DLD1 (cell line): ENCODE data around the gene POLD1.
"Not testable (repeated sequence)": the region's sequence is repeated elsewhere in the genome, so short reads cannot be mapped to it uniquely, and the experiment has no call there.

Source experiments
- in situ Hi-C: cut with HindIII; loops from 2 replicates; pipeline ENCODE4 v1.10.0; 2017; ENCODE audit warnings: low sequenced_read_pairs

The POLD1 gene

DNA sequence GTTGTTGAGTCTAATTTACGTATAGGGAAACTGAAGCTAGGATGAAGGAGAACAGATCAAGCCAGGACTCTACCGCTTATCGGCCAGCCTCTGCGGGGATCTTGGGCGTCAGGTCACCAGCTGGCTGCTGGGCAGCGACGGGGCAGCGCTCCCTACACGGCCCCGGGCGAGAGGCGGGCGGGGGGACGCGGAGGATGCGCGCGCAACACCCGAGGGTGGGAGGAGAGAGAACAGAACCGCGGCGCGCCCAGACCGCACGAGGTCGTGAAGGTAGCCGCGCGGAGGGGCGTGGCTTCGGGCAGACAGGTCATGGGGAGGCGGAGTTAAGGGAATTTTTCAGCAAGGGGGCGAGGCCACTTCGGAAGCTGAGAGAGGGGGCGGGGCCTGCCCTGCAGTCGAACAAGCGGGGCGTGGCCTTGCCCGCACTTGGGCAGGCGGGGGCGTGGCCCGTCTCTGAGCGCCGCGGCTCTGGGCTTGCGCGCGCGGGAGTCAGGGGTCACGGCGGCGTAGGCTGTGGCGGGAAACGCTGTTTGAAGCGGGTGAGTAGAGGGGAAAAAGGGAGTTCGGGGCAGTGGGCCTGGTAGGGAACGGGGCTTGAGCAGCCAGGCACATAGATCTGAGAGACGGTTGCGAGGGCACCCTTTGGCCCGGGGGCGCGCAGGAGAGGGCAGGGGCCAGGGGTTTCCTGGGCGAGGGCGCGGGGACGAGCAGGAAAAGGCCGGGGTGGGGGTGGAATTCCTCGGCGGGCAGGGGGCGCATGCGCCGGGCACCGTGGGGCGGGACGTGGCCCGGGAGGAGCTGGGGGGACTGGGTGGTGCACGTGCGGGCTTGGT lies at the start of gene POLD1:
TSS of gene POLD1 (plus strand) at position 496 of the 833 bp plus-strand sequence. CDS start 14,505 bp downstream, outside the sequence.
- in situ Hi-C loops: no loop called here

DNA sequence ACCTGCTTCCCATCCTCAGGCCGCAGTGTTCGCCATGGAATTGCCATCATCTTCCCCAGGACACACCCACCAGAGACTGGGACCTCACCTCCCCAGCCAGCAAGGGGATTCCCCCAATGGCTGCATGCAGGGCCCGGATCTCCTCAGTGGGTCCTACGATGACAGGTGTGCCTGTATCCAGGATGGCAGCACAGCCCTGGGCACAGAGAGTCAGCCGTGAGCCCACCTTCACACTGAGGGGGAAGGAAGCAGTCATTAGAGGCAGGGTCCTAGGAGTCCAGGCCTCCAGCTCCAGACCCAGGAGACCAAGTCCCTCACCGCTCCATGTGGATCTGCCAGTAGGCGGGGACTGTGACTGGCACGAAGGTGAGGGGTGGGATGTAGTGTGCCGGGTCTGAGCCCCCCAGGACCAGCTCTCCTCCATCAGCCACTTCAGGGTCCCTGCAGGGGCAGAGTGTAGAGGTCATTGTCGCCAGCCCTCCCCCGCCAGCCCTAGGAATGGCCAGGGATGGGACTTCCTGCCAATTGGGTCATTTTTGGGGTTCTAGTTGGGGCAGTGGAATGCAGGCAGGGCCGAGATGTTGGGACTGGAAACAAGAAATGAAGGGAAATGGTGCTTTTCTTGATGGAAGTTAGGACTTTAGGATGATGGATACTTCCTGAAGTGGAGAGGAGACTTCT lies 49.3 kb upstream of the POLD1 start:
- in situ Hi-C loops: no loop called here

DNA sequence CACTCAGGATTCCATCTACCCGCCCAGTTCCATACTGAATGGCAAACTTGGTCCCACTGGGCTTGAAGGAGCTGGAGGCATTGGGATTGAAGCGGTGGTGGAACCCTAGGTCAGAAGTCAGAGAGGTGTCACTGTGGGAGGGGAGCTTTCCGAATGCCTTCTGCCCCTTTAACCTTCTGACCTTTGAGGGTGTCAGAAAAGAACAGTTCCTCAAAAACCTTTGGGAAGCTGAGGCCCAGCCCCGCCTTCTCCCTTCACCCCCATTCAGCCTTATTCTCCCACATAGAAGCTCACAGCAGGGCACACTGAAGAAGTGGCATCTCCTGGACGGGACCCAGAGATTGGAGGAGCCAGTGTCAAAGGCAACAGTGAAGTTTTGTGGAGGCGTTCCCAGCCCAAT lies 47.1 kb upstream of the POLD1 start:
- in situ Hi-C loops: not testable (repeated sequence)

DNA sequence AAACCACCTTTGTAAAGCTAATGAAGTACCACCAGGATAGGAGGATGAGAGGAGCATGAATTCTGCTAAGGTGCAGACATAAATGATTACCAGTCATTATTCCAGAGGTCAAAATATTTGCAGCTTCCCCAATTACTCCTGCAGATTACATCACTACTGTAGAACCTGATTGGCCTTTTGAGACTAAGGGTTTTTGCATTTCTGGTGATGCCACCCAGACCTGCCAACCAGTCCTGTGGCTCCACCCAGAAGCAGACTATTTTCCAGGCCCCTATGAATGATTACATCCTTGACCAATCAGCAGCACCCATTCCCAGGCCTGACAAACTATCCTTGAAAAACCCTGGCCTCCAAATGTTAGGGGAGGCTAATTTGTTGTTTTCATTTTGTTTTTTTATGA lies 43.8 kb upstream of the POLD1 start:
- in situ Hi-C loops: no loop called here

DNA sequence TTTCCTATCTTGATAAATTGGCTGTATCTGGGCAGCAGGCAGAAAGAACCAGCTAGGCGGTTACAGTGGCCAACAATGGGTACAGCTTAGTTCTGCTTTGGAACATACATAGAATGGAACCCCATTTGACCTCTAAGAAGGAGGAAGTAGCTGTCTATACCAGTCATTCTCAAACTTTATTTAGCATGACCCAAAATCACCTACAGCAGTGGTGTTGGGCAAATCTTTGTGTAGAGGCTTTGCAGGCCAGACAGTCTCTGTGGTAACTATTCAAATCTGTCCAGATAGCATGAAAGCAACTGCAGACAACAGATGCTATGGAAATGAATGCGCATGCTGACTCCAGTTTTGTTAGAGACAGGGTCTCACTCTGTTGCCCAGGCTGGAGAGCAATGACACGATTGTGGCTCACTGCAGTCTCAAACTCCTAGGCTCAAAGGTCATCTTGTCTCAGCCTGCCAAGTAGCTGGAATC lies 43.0 kb upstream of the POLD1 start:
- in situ Hi-C loops: no loop called here

DNA sequence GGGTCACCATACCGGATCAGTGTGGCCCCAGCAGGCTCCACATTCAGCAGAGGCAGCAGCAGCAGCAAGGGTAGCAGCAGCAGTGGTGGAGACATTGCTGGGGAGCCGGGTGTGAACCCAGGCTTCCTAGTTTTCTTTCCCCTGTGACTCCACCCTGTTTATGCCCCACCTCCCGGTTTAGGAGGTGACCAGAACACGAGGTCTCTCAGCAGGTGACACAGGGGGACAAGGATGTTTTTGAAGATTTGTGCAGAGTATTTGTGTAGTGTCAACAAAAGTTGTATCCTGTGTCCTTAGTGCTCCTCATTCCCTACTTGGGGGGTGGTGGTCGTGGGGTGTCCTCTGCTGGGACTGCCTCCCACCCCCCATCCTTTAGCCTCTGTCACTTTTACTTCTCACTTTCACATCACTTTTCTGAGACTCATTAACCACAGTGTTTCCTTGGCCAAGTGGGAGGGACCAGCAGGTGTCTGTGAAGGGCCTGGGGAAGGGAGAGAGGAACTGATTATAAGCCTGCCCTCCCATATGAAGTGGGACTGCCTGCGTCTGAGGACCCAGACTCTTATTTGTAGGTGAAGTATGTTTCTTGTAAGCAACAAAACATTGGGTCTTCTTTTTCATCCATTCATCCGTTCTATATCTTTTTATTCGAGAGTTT lies 39.4 kb upstream of the POLD1 start:
- in situ Hi-C loops: no loop called here

DNA sequence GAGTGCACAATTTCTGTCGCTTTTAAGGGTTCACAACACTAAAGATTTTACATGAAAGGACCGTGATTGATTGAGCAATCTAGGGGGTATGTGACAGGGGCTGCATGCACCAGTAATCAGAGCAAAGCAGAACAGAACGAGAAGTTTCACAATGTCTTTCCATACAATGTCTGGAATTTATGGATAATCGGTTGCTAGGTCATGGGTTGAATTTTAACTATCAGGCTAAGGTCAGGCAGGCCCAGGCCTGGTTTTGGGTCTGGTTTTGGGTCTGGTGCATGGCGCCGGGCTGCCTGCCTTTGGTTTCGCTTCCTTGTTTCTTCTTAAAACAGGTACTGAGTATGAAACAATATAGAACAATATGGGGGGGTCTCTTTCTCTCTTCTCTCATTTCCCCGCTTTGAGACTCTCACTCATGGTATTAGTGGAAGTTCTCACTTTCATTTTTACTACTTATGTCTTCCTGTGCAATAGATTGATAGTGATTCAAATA lies 37.0 kb upstream of the POLD1 start:
- in situ Hi-C loops: not testable (repeated sequence)

DNA sequence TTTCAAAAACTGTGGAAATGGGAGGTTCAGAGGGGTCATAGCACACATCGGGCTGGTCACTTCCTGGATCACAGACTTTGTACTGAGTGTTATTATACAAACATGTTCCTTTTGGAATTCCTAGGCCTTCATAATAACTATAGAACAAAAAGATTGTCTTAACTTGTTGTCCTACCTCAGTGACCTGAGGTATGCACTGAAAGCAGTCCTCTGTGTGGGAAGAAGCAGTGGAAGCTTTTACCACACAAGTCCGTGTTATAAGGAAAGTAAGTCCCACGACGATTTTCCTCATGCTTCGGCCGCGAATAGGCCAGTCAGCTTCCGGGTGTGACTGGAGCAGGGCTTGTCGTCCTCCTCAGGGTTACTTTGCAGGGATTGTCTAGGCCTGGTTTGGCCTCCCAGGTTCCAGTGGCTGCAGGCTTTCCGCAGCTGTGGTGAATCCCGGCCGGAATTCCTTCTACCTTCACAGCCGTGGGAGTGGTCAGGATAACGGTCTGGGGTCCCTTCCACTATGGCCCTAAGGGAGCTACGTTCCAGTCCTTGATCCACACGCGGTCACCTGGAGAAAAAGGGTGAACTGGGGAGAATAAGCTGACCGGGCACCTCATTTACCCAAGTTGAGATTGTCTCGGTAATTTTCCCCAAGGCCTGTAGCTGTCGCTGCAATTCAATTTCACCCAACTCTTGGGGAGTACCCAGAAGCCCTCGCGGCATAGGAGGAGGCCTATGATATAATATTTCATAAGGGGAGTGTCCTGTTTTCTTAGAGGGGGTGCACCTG lies 34.7 kb upstream of the POLD1 start:
- in situ Hi-C loops: no loop called here

DNA sequence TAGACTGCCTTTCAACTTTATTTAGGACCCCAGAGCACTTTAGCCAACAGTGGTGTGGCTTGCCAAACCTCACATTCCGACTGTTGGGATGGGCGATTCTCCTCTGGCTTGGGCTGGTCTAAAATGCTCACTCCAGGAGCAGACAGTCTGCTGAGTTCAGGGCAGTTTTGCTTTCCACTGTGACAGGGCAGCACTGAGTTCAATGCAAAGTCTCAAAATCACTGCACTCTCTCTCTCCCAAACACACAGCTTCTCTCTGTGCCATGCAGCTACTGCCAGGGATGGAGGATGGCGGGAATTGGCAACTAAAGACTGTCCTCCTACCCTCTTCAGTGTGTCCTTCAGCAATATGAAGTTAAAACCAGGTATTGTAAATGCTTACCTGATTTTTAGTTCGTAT lies 31.9 kb upstream of the POLD1 start:
- in situ Hi-C loops: no loop called here

DNA sequence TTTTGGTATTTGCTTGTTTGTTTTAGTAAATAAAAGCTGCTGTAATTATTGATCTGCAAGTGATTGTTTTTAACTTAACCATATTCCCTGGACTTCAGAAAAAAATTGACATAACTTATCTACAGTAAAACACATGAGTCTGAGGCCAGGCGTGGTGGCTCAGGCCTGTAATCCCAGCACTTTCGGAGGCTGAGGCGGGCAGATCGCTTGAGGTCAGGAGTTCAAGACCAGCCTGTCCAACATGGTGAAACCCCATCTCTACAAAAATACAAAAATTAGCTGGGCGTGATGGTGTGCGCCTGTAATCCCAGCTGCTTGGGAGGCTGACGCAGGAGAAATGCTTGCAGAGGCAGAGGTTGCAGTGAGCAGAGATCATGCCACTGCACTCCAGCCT lies 30.7 kb upstream of the POLD1 start:
- in situ Hi-C loops: not testable (repeated sequence)

DNA sequence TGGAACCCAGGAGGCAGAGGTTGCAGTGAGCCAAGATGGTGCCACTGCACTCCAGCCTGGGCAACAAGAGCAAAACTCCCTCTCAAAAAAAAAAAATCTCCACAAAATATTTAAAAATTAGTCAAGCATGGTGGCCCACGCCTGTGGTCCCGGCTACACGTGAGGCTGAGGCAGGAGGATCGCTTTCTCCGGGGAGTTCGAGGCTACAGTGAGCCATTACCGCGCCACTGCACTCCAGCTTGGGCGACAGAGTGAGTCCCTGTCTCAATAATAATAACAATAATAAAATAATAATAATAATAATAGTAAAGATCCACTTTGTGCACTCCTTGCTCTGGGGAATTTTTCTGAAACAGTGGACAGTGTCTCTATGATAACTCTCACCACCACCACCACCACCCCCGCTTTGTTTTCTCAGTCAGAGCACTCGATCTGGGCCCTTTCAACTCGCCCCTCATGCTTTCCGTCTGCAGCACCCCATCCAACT lies 27.4 kb upstream of the POLD1 start:
- in situ Hi-C loops: no loop called here

DNA sequence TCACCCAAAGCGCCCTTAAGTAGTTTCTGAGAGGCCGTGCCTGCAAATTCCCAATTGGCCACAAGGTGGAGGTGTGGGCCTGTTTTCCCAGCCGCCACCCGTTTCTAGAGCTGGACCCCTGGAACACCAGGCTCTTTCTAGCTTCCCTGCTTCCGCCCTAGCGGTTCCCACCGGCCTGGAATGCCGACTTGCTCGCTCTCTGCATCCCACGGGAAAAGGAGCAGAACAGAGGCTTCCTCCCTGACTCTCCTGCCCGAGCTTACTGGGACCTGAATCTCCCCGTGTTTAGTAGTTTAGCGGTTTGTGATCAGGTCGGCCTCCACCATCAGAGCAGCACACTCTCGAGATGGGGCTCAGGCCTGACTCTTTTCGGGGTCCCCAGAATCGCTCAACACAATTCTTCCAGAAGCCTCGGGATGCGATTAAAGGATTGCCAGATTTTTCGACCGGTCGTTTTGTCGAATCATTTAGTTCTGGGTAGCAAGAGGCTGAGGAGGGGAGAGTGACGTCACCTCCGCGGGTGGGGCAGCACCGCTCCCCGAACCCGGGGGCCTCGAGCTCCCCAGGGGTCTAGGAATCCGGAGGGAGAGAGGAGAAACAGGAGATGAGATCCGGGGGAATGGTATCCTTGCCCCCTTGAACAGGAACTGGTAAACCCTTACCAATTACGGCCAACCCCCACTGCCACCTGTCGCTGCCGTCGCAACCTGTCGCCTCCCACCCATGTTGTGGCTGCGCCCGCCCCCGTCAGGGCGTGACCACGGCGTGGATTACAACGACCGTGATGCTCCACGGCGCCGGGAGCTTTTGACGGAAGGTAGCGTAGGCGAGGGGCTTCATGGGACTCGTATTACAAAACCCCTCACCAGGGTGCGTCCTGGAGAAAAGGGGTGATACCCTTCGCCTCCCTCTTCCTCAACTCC lies 26.7 kb upstream of the POLD1 start:
- in situ Hi-C loops: no loop called here

DNA sequence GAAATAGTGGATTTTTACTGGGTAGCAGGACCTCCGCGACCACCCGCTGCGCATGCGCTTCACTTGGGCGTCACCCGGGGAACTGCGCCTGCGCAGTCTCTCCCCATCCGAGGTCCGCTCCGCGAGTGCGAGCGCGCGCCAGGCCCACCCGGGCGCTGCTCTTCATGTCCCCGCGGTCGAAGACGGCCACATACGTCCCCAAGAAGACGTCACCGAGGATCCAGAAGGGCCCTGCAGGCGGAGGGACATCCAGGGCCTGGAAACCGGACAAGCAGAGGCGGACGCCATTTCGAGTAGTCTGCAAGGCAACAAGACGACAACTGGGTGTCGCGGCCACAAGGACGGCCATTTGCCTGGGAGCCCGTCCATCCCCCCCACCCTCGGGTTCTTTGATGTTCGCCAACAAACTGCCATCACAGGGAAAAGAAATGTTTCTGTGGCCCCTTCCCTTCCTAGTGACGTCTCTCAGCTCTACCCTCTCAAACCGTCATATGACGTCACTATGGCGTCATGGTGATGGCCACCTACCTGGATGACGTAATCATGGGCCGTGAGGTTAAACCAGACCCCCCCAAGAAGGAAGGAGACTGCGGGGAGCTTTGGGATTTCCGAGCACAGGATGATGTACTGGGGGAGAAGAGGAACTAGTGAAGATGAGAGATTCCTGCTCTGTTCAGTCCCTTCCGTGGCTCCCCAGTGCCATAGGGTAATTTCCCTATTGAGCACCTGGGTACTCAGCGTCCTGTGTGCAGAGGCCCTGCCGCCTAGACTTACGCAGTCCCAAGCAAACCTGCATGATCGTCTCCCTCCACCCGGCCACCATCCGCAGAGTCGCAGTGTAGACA lies 25.4 kb upstream of the POLD1 start:
- in situ Hi-C loops: no loop called here

DNA sequence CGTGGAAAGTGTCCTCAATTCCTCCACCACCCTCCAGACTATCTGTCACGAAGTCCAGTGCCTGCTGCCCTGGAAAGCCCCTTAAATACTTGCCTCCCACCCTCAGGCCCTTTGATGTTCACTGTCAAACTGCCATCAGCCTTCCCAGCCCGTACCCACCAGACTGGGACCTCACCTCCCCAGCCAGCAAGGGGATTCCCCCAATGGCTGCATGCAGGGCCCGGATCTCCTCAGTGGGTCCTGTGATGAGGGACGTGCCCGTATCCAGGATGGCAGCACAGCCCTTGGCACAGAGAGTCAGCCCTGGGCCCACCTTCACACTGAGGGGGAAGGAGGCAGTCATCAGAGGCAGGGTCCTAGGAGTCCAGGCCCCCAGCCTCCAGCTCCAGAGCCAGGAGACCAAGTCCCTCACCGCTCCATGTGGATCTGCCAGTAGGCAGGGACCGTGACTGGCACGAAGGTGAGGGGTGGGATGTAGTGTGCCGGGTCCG lies 24.8 kb upstream of the POLD1 start:
- in situ Hi-C loops: no loop called here

DNA sequence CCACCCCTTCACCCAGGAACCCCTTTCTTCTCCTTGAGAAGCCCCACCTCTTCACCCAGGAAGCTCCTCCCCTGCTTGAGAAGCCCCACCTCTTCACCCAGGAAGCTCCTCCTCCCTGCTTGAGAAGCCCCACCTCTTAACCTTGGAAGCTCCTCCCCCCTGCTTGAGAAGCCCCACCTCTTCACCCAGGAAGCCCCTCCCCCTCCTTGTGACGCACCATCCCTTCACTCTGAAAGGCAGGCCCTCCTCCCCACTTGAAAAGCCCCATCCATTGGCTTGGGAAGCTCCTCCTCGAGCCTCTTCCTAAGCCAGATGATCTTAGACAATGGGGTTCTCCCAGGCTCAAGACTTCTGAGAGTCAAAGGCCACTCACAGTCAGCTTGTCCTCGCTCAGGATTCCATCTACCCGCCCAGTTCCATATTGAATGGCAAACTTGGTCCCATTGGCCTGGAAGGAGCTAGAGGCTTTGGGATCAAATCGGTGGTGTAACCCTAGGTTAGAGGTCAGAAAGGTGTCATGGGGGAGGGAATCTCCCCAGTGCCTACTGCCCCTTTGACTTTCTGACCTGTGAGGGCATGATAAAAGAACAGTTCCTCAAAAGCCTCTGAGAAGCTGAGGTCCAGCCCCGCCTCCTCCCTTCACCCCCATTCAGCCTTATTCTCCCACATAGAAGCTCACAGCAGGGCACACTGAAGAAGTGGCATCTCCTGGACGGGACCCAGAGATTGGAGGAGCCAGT lies 22.7 kb upstream of the POLD1 start:
- in situ Hi-C loops: no loop called here

DNA sequence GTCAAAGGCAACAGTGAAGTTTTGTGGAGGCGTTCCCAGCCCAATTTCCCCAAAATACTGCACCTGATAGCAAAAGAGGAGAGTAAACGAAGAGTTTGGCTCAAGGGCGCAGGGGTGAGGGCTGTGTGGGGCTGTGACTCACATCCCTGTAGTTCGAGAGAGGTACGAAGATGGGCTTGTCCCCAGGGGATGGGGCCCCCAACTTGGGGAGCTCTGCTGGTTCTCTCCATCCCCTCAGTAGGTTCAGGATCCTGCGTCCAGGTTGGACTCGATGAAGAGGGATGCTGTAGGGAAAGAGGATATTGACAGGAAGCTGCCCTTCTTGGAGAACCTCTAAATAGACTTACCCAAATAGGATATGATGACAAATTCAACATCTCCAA lies 22.1 kb upstream of the POLD1 start:
- in situ Hi-C loops: no loop called here

DNA sequence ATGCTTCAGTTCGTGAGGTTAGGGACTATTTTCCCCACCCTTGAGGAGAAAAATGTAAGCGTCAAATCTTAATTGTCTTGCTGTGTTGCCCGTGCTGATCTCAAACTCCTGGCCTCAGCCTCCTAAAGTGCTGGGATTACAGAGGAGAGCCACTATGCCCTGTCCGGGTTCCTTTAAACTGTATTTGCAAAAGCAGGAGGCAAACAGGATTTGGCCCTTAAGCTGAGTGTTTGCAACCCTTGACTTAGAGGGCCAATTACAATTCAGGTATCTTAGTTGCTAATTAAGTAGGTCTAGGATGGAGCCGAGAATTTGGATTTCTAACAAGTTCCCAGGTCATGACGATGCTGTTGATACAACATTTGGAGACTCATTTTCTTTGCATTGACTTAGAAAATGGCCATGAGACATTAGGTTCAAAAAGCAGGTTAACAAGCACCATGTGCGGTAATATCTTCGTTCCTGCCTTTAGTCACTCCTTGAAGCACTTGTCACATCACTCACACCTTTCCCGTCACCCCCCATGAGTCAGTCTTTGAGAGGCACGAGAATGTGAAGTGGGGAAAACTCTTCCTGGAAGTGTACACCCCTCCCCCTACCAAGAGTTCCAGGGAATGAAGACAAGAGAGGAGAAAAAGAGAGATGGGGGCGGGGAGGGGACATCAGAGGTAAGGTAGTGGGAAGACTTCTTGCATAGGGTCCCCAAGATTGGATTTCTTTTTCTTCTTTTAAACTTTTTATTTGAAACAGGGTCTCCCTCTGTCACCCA lies 21.3 kb upstream of the POLD1 start:
- in situ Hi-C loops: no loop called here
